Kidney (tissue), 14 donors: ENCODE results near the gene IL10RB. TPM values are rescaled to one million over a fixed set of nuclear protein-coding genes. Genes with fewer than 3 reads are reported as not detected.

ENCODE experiments used
- DNase-seq, 5 donors: peaks; one replicate each; pipeline ENCODE4 v3.0.0-alpha.2; 2013 to 2020
- FAIRE-seq: peaks from 2 replicates; lab custom pipeline; 2012; peaks lifted over from hg19 to GRCh38; lab: Jason Lieb, UNC
- H3K27ac ChIP-seq, 2 donors: one replicate each; pipeline ENCODE4 v1.7.0; 2013; ENCODE audit warnings: low read depth in 2 of 2, low read length in 2 of 2, inconsistent platforms in 1 of 2
- H3K27me3 ChIP-seq: one replicate; pipeline ENCODE4 v1.7.1; 2013; ENCODE audit warnings: low read length, inconsistent platforms; ENCODE audit not compliant: control insufficient read depth, insufficient read depth
- H3K36me3 ChIP-seq, 3 donors: one replicate each; pipeline versions ENCODE4 v1.7.0 to v1.7.1; 2013; ENCODE audit warnings: low read length in 3 of 3, control low read depth in 1 of 3, inconsistent platforms in 1 of 3; ENCODE audit not compliant: insufficient read depth in 3 of 3, control insufficient read depth in 2 of 3
- H3K4me1 ChIP-seq, 3 donors: one replicate each; pipeline versions ENCODE4 v1.7.0 to v1.7.1; 2013; ENCODE audit warnings: low read length in 3 of 3, inconsistent platforms in 1 of 3, low read depth in 1 of 3; ENCODE audit not compliant: control insufficient read depth in 2 of 3, insufficient read depth in 2 of 3
- H3K4me3 ChIP-seq, 3 donors: one replicate each; pipeline versions ENCODE4 v1.7.0 to v1.8.1; 2013; ENCODE audit warnings: low read length in 3 of 3, control low read depth in 1 of 3, inconsistent platforms in 1 of 3
- H3K9ac ChIP-seq, 3 donors: one replicate each; pipeline versions ENCODE4 v1.7.0 to v1.7.1; 2013; ENCODE audit warnings: low read length in 3 of 3, control low read depth in 1 of 3, inconsistent platforms in 1 of 3
- H3K9me3 ChIP-seq, 3 donors: one replicate each; pipeline versions ENCODE4 v1.7.0 to v1.7.1; 2013; ENCODE audit warnings: low read length in 3 of 3, control low read depth in 1 of 3, inconsistent platforms in 1 of 3; ENCODE audit not compliant: control insufficient read depth in 2 of 3, insufficient read depth in 1 of 3
- intact Hi-C: fragments of 100-400 bp; cut with DNase I; formaldehyde crosslinking; loops from one replicate; pipeline ENCODE4 v1.11.1; 2022
- polyA plus RNA-seq: library from polyadenylated mRNA; stranded (reverse); fragments of 350-450 nt; fragmentation: Illumina TruSeq; extraction: RNeasy Lipid Tissue Mini Kit (QIAGEN cat#74804); gene quantifications from one replicate; pipeline ENCODE4 v1.2.3, GENCODE V29; 2014; ENCODE audit warnings: low read depth, low replicate concordance; ENCODE audit not compliant: insufficient read depth
- total RNA-seq: library from RNA; stranded (reverse); fragmentation: NEBNext Ultra II Directional; extraction: Animal tissue kit (Norgen Biotek cat#: 25700); gene quantifications from one replicate; pipeline ENCODE4 v1.2.1, GENCODE V29; 2021
- TF ChIP-seq, protein P1 (sequence below): IDR thresholded peaks from 3 replicates; pipeline ENCODE4 v1.5.1; 2012; ENCODE audit warnings: mild to moderate bottlenecking, moderate library complexity, borderline replicate concordance; ENCODE audit not compliant: insufficient read depth; ENCODE audit errors: extremely low read depth
- donor health status: control.
- donor health status: control.
- donor health status: control.
- donor health status: control.
- donor health status: control.
- donor health status: DM: yes; HTN: yes; CAD: no.
- donor health status: Normal renal cell carcinoma (clear cell type).

The IL10RB gene
- total and polyA plus RNA-seq, 2 donors from 2014 or later = 21.5 to 27.3 TPM

DNA sequence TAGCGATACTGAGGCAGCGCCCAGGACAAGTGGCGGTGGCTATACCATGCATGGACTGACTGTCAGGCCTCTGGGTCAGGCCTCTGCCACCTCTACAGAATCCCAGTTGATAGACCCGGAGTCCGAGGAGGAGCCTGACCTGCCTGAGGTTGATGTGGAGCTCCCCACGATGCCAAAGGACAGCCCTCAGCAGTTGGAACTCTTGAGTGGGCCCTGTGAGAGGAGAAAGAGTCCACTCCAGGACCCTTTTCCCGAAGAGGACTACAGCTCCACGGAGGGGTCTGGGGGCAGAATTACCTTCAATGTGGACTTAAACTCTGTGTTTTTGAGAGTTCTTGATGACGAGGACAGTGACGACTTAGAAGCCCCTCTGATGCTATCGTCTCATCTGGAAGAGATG, 3.2 kb upstream of the IL10RB start:
- TF ChIP-seq, protein P1, sequence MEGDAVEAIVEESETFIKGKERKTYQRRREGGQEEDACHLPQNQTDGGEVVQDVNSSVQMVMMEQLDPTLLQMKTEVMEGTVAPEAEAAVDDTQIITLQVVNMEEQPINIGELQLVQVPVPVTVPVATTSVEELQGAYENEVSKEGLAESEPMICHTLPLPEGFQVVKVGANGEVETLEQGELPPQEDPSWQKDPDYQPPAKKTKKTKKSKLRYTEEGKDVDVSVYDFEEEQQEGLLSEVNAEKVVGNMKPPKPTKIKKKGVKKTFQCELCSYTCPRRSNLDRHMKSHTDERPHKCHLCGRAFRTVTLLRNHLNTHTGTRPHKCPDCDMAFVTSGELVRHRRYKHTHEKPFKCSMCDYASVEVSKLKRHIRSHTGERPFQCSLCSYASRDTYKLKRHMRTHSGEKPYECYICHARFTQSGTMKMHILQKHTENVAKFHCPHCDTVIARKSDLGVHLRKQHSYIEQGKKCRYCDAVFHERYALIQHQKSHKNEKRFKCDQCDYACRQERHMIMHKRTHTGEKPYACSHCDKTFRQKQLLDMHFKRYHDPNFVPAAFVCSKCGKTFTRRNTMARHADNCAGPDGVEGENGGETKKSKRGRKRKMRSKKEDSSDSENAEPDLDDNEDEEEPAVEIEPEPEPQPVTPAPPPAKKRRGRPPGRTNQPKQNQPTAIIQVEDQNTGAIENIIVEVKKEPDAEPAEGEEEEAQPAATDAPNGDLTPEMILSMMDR = no peak
- intact Hi-C loops = no loop called here
- Histone ChIP-seq H3K27ac (no peak overlapping the region), H3K4me3 (no peak overlapping the region), H3K36me3 (peaks cover 0 to 3% (median 2%) of the 10 kb centered on the region in 3 donors), H3K9me3 (no peaks in the 10 kb centered on the region), H3K4me1 (peaks cover 0 to 10% (median 0%) of the 10 kb centered on the region in 3 donors), H3K9ac (no peak overlapping the region), H3K27me3 (no peaks in the 10 kb centered on the region)
- no peak for DNase-seq
- FAIRE-seq = no peak

DNA sequence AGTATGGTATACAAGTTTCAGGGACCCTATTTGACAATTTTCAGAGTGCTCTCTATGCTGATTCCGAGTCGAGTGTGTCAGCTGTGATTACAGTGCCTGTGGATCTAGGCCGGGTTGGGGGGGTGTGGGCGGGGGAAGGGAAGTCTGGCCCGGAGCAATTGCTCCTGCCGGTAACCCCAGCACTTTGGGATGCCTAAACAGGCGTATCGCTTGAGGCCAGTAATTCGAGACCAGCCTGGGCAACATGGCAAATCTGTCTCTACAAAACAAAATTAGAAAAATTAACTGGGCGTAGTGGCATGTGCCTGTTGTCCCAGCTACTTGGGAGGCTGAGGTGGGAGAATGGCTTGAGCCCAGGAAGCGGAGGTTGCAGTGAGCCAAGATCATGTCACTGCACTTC, 1.6 kb upstream of the IL10RB start:
- H3K27ac ChIP-seq = no peak overlapping the region
- no peak overlapping the region for H3K4me3 ChIP-seq
- peaks cover 0 to 3% (median 0%) of the 10 kb centered on the region in 3 donors for H3K36me3 ChIP-seq
- no peak overlapping the region for H3K9ac ChIP-seq
- intact Hi-C loops = no loop called here
- TF ChIP-seq, protein P1 = no peak
- FAIRE-seq (no peak), DNase-seq (peak in 3 of 5 donors; percentile 19 to 28 (median 22))
- peaks cover 0 to 10% (median 0%) of the 10 kb centered on the region in 3 donors for H3K4me1 ChIP-seq
- H3K27me3 ChIP-seq = no peaks in the 10 kb centered on the region
- no peaks in the 10 kb centered on the region for H3K9me3 ChIP-seq

- peaks cover 0 to 3% (median 0%) of the 10 kb centered on the region in 3 donors for H3K36me3 ChIP-seq
These were observed 510 bp upstream of the IL10RB start for GRCh38 chr21:33265664-33266049.

More at GRCh38 chr21:33265664-33266049, 510 bp upstream of the IL10RB start:
- intact Hi-C loops = no loop called here
- peak overlapping the region; percentile 80 to 86 (median 82) for H3K4me3 ChIP-seq
- peak in 3 of 5 donors; percentile 18 to 78 (median 61) for DNase-seq
- H3K27me3 ChIP-seq = no peaks in the 10 kb centered on the region
- H3K9me3 ChIP-seq = no peaks in the 10 kb centered on the region
- peak overlapping the region in 1 of 2 donors; percentile 45 for H3K27ac ChIP-seq
- peak overlapping the region; percentile 60 to 73 (median 62) for H3K9ac ChIP-seq
- no peak for FAIRE-seq
- TF ChIP-seq, protein P1 = no peak
- peaks cover 0 to 8% (median 0%) of the 10 kb centered on the region in 3 donors for H3K4me1 ChIP-seq
